NCI-H774 (cell line): Measurements from ENCODE around the gene ZP1.

Experiments
- DNase-seq: peaks from one replicate; lab custom pipeline; 2025; lab: John Stamatoyannopoulos, UW

Gene ZP1

DNA sequence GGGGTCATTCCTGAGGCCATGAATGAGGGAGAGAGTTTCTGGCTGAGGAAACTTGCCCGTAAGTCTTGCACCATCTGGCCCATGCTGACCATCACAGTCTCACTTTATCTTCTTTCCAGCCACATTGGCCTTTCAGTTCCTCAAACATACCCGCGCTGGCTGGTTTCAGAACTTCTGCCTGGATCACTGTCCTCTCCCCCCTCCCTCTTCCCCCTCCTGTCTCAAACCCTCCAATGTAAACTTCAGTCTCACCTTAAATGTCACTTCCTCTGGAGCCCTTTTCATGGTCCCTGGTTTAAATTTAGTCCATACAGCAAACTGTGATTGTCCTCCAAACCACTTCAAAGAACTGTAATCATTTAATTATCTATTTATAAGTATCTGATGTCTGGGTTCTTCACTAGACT is 42.9 kb downstream of the ZP1 start:
- no peak for DNase-seq

DNA sequence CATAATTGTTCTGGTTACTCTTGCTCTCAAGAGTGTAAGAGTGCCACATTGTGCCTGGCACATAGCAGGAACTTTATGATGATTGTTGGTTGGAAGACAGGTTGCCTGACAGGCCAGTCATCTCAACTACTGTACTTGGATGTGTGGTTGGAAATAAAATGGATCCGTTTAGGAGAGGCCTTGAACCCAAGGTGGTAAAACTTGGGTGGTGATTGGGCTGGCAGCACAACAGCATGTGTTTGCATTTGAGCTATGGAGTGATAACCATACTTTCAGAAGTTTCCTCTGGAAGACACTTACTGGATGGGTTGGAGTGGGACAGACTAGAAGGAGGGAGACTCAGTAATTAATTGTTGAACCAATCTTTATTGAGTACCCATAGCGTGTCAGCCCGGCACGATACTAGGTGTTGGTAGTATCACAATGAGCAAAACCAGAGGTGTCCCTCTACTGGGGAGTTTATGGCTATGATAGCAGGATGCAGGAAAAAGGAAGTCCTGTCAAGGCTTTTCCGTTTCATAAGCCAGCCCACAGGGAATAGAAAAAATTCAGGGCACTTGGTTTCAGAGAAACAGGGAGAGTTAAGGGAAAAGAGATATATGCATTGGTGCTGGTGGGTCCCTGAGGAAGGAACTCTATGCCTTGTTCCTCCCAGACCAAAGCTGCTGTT is 43.5 kb downstream of the ZP1 start:
- no peak for DNase-seq

DNA sequence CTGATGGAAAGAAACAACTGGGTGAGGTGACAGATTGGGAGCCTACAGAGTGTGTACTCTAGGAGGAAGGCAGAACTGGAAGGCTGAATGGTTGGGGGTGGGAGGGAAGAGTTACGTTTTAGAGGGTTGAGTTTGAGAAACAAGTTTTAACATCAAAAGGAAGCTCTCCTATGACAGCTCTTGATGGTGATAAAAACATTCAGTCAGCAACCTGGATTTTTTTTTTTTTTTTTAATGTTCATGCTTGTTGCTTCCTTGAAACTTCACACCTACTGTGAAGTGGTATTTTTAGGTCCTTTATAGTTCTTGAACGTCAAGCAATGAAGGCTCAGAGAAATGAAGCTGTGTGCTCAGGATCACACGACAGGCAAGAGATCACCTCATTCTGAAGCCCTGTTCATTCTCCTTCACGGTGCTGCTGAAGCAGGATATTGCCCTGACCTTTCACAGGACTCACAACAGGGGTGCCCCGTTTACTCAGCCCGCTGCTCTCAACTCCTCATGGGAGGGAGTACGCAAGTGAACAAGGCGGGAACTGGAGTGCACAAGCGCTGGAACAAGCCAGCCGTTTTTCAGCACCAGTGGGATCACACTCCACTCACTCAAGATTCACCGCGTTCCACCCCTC is 45.0 kb downstream of the ZP1 start:
- no peak for DNase-seq

DNA sequence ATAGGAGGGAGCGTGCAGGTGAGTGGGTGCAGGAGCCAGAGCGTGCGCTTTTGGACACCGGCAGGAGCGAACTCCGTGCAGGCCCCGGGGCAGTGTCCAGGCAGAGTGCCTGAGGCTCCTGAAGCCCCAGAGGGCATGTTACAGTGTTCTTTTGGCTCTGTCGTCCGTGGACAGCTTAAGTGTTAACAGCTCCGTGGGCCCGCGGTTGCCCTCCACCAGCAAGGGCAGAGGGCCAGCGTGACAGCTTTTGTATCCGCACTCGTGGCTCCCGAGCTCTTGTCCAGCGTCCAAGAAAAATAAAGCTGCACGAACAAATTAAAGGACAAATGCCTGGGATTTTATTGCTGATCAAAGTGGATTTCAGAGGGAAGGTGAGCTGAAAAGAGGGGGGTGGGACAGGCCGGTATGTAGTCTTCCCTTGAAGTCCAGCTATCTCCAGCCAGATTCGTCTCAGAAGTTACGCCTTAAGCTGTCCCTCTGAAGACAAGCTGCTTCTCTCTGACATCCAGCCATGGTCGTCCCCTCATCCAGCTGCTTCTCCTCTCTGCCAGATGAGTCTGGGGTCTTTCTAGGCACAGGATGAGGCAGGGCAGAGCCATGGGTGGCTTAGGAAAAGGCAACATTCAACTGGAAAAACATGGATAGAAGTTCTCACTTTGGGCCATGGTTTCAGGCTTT is 45.6 kb downstream of the ZP1 start:
- DNase-seq, result no peak

DNA sequence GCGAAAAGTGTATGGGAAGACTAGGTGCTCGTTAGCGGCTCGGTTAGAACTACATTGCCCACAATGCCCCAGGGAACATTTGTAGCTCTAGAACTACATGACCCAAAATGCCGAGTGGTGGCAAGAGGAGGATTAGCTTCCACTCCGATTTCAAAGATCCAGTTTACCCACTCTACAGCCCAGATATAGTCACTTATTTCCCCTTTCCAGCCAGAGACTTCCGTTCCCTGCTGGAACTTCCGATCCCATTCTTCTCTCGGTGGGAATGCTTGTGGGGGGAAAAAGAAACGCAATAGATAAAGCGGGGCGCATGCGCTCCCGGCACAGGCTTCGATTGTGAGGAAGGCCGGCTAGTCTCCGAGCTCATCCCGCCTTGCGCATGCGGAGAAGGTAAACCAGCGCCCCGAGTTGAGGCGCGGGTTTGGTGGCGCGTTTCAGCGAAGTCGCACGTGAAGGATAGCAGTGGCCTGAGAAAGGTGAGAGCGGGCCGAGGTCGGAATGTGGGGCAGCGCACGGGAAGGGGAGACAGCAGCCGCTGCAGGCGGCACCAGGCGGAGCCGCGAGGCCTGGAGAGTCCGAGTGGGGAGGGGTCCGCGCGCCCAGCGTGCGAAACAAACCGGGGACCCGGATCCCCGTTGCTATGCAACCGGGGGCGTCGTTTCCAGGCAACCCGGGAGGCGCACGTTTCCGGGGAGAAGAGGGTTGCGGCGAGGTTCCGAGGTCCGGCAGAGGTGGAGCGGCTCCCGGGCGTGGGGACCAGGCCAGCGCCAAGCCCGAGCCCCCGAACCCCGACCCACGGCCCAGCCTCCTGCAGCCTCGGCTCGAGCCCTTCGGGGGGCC is 46.7 kb downstream of the ZP1 start, which contains the start of gene TMEM109:
TMEM109 (plus strand) TSS at position 366 of the 840 bp plus-strand sequence. CDS start 5,536 bp downstream, outside the sequence.
- DNase-seq, result peak; percentile 85

DNA sequence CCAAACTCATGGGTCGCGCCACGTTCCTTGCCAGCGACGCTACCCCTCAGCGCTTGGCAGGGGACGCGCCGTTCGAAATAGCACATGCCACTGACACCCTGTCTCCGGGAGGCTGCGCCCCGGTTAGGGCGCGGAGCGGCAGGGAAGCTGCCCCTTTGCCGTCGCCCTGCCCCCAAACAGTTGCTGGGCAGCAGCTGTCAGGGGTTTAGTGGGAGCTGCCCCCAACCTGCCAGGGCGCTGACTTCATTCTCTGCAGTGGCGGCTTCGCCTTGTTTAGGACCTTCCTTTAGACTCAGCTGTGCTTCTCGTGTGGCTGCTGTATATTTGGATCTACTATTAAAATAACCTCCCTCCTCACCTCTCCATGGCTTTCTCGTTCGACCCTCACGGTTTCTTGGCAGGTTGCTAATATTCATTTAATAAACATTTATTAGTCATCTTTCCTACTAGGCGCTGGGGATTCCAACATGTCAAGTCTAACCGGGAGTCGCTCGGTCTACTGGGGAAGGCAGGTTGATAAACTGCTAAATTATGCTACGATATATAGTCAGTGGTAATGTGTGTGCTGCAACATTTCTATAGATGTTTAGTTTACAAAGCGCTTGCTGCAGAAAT is 47.4 kb downstream of the ZP1 start:
- DNase-seq, result no peak

DNA sequence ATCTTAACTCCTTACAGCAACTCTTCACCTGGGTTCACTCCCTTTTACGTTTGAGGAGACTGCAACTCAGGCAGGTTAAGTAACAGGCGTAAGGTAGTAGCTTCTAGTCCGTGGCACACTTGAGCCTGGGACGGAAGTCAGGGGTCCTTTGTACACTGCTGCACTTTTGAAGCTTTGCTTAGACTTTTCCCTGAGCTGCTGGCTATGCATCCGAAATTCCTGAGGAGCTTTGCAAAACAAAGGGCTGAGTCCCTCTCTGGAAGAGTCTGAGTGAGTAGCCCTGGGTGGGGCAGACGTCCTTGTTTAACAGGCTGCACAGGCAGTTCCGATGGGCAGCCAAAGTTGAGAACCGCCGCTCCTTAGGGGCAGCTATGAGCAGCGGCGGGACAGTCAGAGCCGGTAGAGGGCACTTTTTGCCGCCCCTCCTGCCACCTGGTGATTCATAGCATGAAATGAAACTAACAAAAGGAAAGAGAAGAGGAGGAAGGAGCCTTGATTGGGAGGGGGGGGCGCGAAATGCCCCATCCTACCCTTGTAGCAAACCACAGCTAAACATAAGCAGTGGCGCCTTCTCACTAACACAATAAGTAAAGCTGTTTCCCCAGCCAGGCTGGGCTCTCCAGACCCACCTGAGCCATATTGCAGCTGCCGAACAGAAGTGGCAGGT is 48.0 kb downstream of the ZP1 start:
- no peak for DNase-seq

DNA sequence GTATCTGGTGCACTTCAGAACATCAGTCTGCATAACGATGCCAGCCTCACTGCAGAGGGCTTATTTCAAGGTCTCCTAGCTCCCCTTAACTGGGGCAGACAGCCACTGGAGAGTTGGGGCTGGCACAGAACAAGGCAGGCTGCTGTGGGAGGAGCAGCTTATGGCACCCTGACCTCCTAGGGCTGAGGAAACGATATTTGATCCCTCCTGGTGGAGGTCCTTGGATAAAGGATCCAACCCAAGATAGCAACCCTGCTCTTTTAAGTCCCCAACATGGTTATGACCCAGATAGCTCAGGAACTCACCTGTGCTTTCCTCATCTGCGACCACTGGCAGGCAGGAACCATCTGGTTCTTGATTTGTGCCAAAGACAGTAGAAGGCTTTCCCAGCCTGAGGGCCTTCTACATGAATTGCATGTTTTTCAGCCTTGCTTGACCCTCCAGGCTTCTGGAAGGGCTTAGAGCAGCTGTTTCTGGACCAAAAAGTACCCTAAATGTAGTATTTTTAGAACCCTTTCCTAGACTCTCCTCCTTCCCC is 49.4 kb downstream of the ZP1 start:
- DNase-seq, result no peak

DNA sequence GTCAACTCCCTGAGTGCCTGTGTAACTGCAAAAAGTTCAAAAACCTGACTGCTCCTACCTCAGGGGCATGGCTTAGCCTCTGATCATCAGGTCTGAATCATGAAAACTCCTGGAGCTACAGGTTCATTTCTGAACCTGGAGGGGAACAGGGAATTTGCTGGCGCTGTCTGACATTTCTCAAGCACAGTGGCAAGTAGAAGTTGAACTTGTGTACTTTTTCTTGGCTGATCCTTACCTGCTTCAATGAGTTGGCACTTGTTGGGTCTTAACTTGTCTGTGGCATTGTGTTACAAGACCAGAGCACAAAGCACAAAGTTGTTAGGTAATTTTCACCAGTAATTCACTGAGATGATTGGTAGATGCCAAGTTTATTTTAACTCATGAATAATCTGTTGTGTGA is 49.9 kb downstream of the ZP1 start:
- DNase-seq, result no peak

DNA sequence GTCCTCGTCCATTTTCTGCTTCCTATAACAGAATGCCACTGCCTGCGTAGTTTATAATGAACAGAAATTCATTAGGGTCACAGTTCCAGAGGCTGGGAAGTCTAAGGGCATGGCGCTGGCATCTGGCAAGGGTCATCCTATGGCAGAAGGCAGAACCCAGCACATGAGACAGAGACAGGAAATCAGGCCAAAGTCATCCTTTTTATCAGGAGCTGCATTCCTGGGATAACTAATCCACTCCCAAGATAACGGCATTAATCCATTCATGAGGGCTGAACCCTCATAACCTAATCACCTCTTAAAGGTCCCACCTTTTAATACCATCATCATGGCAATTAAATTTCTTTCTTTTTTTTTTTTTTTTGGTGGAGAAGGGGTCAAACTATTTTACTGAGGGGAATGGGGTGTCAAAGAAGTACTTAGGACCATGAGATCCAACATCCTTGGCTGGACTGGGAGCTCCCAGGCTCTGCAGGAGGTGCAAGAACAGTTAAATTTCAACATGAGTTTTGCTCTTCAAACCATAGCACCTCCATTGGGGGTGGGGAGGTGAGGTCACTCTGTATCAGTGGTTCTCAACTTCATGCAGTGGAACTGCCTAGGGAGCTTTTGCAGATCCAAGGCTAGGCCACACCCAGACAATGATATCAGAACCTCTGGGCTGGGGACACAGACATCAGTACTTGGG is 51.1 kb downstream of the ZP1 start:
- DNase-seq, result no peak

DNA sequence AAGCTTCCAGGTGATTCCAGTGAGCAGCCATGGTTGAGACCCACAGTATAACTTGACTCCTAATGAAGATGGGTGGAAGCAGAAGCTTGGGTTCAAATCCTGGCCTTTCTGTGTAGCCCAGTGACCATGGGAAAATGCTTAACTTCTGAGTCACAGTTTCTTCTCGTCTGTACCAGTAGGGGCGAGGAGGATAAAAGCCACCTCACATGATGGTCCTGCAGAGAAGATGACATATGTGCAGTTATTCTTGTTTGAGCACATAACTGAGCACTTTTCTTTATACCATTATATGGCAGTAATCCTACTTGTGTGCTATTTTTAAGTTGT is 51.6 kb downstream of the ZP1 start:
- DNase-seq, result no peak

DNA sequence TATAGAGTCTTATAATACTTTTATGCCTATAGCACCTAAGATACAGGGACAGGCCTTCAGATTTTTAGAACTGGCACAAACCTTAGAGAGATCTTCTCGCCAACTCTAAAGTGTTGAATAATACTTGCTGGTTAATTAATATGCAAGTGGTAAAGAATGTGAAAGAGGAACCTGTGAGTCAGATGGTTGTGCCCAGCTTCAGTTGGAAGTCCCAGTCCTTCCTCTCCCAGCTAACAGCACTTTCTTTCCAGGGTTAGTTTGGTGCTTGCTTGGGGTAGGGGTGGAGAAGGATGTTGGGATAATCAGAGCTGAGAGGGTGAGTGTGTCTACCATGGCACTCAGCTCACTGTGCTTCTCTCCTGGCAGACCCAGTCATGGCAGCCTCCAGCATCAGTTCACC is 52.0 kb downstream of the ZP1 start:
- no peak for DNase-seq

DNA sequence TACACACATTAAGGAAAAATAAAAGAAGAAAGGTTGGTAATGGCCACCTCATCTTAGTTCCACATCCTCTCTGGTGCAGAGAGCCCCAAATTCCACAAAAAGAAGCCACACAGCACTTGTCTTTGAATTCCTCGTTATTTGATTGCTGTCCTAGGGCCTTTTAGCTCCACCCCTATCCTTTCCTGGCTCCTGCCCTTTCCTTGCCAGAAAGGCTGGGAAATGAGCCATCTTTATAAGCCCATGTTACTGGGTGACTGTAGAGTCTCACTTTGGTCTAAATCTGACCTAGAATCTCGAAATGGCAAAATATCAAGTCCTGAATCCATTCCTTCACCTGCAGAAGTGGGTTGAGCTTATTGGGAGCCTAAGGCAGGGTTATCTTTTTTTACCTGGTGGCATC is 52.6 kb downstream of the ZP1 start:
- no peak for DNase-seq

DNA sequence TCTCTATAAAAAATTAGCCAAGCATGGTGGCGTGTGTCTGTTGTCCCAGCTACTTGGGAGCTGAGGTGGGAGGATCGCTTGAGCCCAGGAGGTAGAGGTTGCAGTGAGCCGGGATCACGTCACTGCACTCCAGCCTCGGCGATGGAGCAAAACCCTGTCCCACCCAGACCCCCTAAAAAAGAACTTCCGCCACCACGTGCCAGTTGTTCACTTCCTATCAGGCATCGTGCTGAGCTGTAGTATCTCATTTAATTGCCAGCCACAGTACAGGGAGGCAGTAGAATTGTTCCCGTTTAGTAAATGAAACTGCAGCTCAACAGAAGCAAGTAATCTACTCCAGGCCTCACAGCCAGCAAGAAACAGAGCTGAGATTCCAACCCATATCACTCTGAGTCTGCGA is 53.9 kb downstream of the ZP1 start:
- no peak for DNase-seq

DNA sequence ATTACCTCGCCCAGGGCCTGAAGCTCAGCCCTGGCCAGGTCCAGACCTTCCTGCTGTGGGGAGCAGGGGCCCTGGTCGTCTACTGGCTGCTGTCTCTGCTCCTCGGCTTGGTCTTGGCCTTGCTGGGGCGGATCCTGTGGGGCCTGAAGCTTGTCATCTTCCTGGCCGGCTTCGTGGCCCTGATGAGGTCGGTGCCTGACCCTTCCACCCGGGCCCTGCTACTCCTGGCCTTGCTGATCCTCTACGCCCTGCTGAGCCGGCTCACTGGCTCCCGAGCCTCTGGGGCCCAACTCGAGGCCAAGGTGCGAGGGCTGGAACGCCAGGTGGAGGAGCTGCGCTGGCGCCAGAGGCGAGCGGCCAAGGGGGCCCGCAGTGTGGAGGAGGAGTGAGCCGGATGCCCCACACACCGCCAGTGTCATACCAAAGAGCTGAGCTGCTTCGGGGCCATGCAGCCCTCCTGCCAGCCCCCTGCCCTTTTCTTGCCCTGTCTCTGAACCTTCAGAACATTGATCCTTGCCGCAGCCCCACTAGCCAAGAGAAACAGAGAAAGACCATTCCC is 54.5 kb downstream of the ZP1 start:
- DNase-seq, result no peak

DNA sequence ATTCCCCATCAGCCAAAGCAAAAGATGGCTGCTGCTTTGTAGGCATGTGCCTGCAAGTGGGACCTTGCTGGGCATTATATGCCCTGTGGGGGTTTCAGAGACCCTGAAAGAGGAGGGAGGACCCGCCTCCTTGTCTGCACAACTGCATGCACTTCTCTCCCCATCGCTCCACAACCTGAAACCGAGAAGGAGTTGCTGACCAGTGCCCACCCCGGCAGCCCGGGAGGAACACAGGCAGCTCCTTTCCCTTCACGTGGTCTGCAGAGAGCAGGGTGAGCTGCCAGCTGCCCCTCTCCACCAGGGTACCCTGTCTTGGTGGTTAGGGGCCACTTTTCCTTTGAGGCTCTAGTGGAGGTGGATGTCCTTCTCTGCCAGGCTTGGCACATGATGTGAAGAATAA is 55.6 kb downstream of the ZP1 start:
- DNase-seq, result no peak

DNA sequence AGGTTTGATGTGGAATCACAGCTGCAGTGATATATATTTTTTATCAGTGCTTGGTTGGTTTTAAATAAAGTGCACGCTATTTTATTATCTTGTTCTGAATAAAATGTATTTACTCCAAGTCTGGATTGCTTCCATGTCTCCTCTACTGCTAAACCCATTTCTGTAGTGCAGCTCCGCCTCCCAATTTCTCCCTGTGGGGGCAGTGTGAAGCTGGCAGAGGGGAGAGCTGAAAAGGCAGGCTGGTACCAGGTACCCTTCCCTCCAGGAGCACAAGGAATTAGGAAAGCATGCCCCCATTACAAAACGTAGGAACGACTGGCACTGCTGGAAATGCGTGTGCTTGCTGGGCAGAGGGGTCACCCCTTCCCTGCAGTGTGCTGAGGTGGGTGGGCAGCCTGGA is 56.0 kb downstream of the ZP1 start:
- no peak for DNase-seq

DNA sequence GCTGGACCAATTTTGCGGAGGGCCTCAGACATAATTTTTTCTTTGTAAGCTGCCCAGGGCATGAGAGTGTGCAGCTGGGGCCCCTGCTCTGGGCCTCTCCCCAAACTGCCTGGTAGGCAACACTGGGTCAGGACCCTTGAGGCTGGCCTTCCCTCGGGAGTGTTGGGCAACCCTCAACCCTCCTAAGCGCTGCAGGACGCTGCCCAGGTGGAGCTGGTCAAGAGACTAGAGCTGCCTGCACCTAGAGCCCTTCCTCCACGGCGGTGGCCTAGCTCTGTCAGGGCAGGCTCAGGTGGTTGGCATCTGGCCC is 56.4 kb downstream of the ZP1 start:
- no peak for DNase-seq

DNA sequence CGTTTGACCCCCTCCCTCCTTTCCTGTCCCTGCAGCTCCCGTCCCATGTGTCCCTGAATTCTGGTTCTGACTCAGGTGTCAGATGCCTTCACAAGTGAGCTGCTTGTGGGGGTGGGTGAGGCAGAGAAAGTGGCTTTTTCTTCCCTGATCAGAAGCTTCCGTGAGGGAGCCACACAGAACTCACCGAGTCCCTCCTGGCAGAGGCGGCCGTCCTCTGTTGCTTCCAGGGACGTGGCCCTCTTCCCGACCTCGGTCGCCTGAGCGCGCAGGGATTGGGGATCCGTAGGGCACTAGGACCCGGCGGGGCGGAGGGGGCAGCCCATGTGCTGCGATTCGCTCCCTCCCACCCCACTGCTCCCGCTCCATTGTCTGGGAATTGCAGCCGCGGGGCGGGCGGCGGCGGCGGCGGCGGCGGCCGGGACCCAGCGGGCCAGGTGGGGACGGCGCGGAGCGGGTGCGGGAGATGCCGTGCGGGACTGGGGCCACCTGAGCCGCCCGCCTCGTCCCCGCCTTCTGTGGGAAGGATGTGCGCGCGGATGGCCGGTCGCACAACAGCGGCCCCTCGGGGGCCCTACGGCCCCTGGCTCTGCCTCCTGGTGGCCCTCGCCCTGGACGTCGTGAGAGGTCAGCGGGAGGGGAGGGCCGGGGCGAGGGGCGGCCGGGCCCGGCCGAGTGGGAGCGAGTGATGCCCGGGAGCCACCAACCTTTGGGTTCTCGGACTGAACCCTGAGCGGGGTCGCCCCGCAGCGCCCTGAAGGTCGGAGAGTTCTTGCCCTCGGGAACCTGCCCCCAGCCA is 57.0 kb downstream of the ZP1 start, which contains the start of gene TMEM132A:
TMEM132A (plus strand) TSS at position 351 of the 796 bp plus-strand sequence; CDS start at position 525, 174 bp downstream.
- peak; percentile 13 for DNase-seq
